ENCODE results near the gene RAB6A.

RAB6A gene

DNA sequence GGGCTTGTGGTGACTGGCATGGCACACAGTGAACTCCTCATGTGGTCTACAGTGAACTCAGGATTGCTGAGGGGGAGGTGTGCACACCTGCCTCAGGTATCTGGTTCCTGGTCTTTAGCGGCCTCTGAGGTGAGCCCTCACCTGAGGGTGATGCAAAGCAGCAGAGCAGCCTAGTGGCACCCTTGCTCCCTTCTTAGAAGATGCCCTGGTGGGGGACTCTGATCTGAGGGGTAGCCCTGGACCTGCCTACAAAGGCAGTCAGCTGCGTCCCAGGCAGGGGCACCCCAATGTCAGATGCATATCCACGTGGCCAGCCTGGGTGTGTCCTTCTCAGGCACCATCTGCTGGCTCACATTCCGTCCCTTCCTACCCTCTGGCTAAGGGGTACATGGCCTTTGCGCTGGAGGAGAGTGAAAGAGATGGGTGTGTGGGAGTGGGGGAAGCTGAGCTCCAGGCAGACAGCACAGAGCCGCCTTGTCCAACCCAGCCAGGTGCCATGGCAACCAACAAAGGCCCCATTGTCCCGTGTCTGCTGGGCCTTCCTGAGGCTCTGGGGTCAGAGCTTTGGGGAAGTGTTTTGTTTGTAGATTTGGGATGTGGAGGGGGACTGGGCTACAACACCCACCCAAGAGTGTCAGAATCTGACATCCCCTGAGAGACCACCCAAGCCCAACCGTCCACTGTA is 108.7 kb downstream of the RAB6A start:
- no peak overlapping the region for H3K4me3 ChIP-seq (ENCODE audit: control insufficient read depth, low read depth, low read length)
- TF ChIP-seq, protein P1, sequence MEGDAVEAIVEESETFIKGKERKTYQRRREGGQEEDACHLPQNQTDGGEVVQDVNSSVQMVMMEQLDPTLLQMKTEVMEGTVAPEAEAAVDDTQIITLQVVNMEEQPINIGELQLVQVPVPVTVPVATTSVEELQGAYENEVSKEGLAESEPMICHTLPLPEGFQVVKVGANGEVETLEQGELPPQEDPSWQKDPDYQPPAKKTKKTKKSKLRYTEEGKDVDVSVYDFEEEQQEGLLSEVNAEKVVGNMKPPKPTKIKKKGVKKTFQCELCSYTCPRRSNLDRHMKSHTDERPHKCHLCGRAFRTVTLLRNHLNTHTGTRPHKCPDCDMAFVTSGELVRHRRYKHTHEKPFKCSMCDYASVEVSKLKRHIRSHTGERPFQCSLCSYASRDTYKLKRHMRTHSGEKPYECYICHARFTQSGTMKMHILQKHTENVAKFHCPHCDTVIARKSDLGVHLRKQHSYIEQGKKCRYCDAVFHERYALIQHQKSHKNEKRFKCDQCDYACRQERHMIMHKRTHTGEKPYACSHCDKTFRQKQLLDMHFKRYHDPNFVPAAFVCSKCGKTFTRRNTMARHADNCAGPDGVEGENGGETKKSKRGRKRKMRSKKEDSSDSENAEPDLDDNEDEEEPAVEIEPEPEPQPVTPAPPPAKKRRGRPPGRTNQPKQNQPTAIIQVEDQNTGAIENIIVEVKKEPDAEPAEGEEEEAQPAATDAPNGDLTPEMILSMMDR (conservative IDR thresholded peaks at IDR 0.05; ENCODE audit: control insufficient read depth, insufficient read depth, low read depth, low read length): no peak
- DNase-seq (ENCODE audit: low read depth): no peak

DNA sequence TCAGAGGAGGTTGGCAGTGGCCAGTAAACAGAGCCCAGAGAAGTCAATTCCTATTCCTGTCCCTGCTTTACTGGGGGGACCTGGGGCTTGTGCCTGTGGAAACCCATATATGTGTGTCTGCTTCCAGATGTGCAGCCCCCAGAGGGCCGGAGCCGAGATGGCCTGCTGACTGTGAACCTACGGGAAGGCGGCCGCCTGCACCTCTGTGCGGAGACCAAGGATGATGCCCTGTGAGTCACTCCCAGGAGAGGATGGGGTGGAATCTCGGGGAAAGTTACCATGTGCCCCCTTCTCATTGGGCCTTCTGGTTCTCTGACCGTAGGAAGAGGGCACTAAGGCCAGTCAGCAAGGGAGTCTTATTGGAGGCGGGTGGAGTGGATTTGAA is 109.2 kb downstream of the RAB6A start:
- H3K4me3 ChIP-seq (ENCODE audit: control insufficient read depth, low read depth, low read length): no peak overlapping the region
- no peak for DNase-seq (ENCODE audit: low read depth)
- TF ChIP-seq, protein P1 (conservative IDR thresholded peaks at IDR 0.05; ENCODE audit: control insufficient read depth, insufficient read depth, low read depth, low read length): no peak

DNA sequence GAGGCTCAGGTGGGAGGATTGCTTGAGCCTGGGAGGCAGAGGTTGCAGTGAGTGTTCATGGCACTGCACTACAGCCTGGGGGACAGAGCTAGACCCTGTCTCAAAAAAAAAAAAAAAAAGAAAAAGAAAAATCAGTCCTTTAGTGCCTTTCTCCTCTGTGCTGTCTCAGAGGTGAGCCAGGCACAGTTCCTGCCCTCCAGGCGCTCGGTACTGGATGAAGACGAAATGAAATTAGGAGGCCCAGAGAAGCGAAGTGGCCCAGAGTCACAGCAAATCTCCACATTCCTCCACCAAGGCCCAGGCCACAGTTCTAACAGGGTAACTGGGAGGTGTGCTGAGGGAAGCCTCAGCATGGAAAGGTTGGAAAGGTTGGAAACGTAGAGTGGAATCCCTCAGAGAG is 109.6 kb downstream of the RAB6A start:
- TF ChIP-seq, protein P1 (conservative IDR thresholded peaks at IDR 0.05; ENCODE audit: control insufficient read depth, insufficient read depth, low read depth, low read length): no peak
- DNase-seq (ENCODE audit: low read depth): no peak
- no peak overlapping the region for H3K4me3 ChIP-seq (ENCODE audit: control insufficient read depth, low read depth, low read length)

DNA sequence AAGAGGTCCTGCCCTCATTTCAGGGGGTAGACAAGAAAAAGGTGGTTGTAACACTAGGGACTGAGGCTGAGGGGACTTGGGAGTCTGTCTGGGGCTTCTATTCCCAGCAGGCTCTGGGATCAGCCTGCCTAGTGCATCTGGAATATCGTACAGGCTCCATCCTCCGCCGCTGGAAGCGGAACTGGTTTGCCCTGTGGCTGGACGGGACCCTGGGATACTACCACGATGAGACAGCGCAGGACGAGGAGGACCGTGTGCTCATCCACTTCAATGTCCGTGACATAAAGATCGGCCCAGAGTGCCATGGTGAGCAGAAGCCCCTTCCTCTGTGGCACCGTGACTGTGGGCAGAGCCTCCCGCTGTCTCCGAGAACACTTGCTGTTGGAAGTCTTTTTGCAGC is 110.5 kb downstream of the RAB6A start:
- no peak for DNase-seq (ENCODE audit: low read depth)
- no peak overlapping the region for H3K4me3 ChIP-seq (ENCODE audit: control insufficient read depth, low read depth, low read length)
- TF ChIP-seq, protein P1 (conservative IDR thresholded peaks at IDR 0.05; ENCODE audit: control insufficient read depth, insufficient read depth, low read depth, low read length): no peak

DNA sequence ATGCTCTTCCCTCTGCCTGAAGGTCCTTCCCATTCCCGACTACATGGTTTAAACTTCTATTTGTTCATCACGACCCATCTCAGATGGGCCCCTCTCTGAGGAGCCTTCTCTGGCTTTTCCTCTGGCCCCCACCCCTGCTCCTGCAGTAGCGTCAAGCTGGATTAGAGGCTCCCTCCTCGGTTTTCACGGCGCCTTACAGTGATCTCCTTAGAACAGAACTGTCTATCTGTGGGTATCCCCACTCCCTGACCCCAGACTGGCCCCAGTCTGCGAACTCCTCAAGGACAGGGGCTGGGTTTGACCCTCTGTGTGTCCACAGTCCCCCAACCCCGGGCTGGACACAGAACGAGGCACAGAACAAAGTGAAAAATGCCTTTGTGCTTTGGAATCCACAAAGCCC is 111.7 kb downstream of the RAB6A start:
- TF ChIP-seq, protein P1 (conservative IDR thresholded peaks at IDR 0.05; ENCODE audit: control insufficient read depth, insufficient read depth, low read depth, low read length): no peak
- H3K4me3 ChIP-seq (ENCODE audit: control insufficient read depth, low read depth, low read length): no peak overlapping the region
- DNase-seq (ENCODE audit: low read depth): no peak

DNA sequence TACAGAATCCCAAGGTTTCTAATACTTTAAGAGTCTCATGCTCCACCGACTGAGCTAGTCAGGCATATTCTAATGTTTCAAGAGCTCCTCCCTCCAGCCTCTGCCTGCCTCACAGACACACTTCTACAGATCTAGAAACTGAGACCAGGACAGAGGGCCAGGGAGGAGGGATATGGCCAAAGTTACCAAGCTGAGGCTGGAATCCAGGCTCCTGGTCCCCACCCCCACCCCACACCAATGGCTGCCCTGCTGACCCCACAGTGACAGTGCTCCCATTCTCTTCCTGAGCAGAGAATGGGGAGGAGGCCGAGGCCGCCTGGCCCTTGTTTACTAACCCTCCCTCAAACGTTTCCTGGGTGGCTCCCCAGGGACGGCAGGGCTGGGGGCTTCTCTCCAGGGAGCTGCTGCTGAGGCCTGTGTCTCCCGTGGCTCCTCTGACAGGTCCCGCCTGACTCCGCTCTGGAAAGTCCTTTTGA is 112.3 kb downstream of the RAB6A start:
- no peak for DNase-seq (ENCODE audit: low read depth)
- no peak overlapping the region for H3K4me3 ChIP-seq (ENCODE audit: control insufficient read depth, low read depth, low read length)
- TF ChIP-seq, protein P1 (conservative IDR thresholded peaks at IDR 0.05; ENCODE audit: control insufficient read depth, insufficient read depth, low read depth, low read length): no peak

Data from fibroblast of mammary gland (primary cell).